HG03175 (cell line): Measurements from ENCODE around the gene CACNA1I.

Experiments used
- ATAC-seq: cut with Tn5 transposase; IDR thresholded peaks from one replicate; pipeline ENCODE4 v1.9.1; 2021; ENCODE audit warnings: mild to moderate bottlenecking, moderate library complexity; ENCODE audit not compliant: unreplicated experiment

CACNA1I gene

GRCh38 chr22:39535357-39535725 is 35.2 kb upstream of the CACNA1I start:
- ATAC-seq = no peak

- ATAC-seq = no peak
Measured at GRCh38 chr22:39535831-39536449, 34.6 kb upstream of the CACNA1I start.

- ATAC-seq = no peak
Measured at GRCh38 chr22:39536711-39537110, 33.8 kb upstream of the CACNA1I start.

- no peak for ATAC-seq
Measured at GRCh38 chr22:39537975-39538374, 32.6 kb upstream of the CACNA1I start.

- ATAC-seq = no peak
Measured at GRCh38 chr22:39543095-39543494, 27.5 kb upstream of the CACNA1I start.

GRCh38 chr22:39545386-39546365 is 24.9 kb upstream of the CACNA1I start:
- ATAC-seq = no peak

- no peak for ATAC-seq
Measured at GRCh38 chr22:39546889-39547586, 23.5 kb upstream of the CACNA1I start.

GRCh38 chr22:39547587-39547947 is 23.0 kb upstream of the CACNA1I start:
- ATAC-seq = no peak

GRCh38 chr22:39553429-39553828 is 17.1 kb upstream of the CACNA1I start:
- ATAC-seq = no peak

GRCh38 chr22:39554151-39554550 is 16.4 kb upstream of the CACNA1I start:
- ATAC-seq = no peak

GRCh38 chr22:39556970-39557841 is 13.3 kb upstream of the CACNA1I start:
- ATAC-seq = no peak

- ATAC-seq = no peak
Measured at GRCh38 chr22:39558254-39558727, 12.3 kb upstream of the CACNA1I start.

GRCh38 chr22:39558950-39559349 is 11.6 kb upstream of the CACNA1I start:
- ATAC-seq = no peak

GRCh38 chr22:39559456-39560105 is 11.0 kb upstream of the CACNA1I start:
- no peak for ATAC-seq

- ATAC-seq = no peak
Measured at GRCh38 chr22:39560127-39560526, 10.4 kb upstream of the CACNA1I start.

- no peak for ATAC-seq
Measured at GRCh38 chr22:39562839-39563489, 7.6 kb upstream of the CACNA1I start.

GRCh38 chr22:39563571-39564428 is 6.8 kb upstream of the CACNA1I start:
- ATAC-seq = no peak

- ATAC-seq = no peak
Measured at GRCh38 chr22:39565414-39565944, 5.1 kb upstream of the CACNA1I start.
